Loucy (cell line): ENCODE results near the gene FAM83C.

ENCODE experiments used
- H2AFZ ChIP-seq: fragments of 200-600 bp; sonication (generic); 2 replicates; pipeline ENCODE4 v1.6.0; 2016; ENCODE audit warnings: antibody characterized with exemption, mild to moderate bottlenecking, low read length, moderate library complexity
- H3F3A ChIP-seq: fragments of 200-600 bp; 2 replicates; pipeline ENCODE4 v1.6.0; 2016; ENCODE audit warnings: antibody characterized with exemption, low read depth, mild to moderate bottlenecking
- H3K27me3 ChIP-seq: fragments of 200-600 bp; sonication (generic); 2 replicates; pipeline ENCODE4 v1.6.1; 2014; ENCODE audit warnings: low read length, mild to moderate bottlenecking; ENCODE audit not compliant: insufficient read depth, poor library complexity, severe bottlenecking
- H3K36me3 ChIP-seq: fragments of 200-600 bp; sonication (generic); 2 replicates; pipeline ENCODE4 v1.6.1; 2016; ENCODE audit warnings: low read length; ENCODE audit not compliant: insufficient read depth
- H3K4me1 ChIP-seq: fragments of 200-600 bp; sonication (generic); 2 replicates; pipeline ENCODE4 v1.5.1; 2014; ENCODE audit warnings: low read length, mild to moderate bottlenecking; ENCODE audit not compliant: insufficient read depth, poor library complexity, severe bottlenecking
- H3K4me2 ChIP-seq: fragments of 200-600 bp; sonication (generic); 2 replicates; pipeline ENCODE4 v1.6.0; 2014; ENCODE audit warnings: antibody characterized with exemption, low read length, low read depth, mild to moderate bottlenecking; ENCODE audit not compliant: poor library complexity, severe bottlenecking
- H3K4me3 ChIP-seq: fragments of 200-600 bp; sonication (generic); 2 replicates; pipeline ENCODE4 v1.5.1; 2014; ENCODE audit warnings: low read length, mild to moderate bottlenecking, mixed read lengths; ENCODE audit not compliant: poor library complexity, severe bottlenecking
- H3K79me2 ChIP-seq: fragments of 200-600 bp; sonication (generic); 2 replicates; pipeline ENCODE4 v1.6.1; 2014; ENCODE audit warnings: low read length; ENCODE audit not compliant: insufficient read depth
- H3K9ac ChIP-seq: fragments of 200-600 bp; sonication (generic); 2 replicates; pipeline ENCODE4 v1.6.0; 2014; ENCODE audit warnings: mild to moderate bottlenecking, low read depth, low read length, moderate library complexity; ENCODE audit not compliant: poor library complexity, severe bottlenecking
- H3K9me2 ChIP-seq: fragments of 200-600 bp; sonication (generic); replicated peaks from 2 replicates; pipeline ENCODE4 v1.6.1; 2016; ENCODE audit warnings: low read depth, low read length, mixed read lengths
- H3K9me3 ChIP-seq: fragments of 200-600 bp; sonication (generic); 2 replicates; pipeline ENCODE4 v1.6.1; 2014; ENCODE audit warnings: mild to moderate bottlenecking, antibody characterized with exemption, low read length, low read depth; ENCODE audit not compliant: insufficient read depth
- H4K20me1 ChIP-seq: fragments of 200-600 bp; sonication (generic); 2 replicates; pipeline ENCODE4 v1.6.0; 2014; ENCODE audit warnings: antibody characterized with exemption, low read length, mild to moderate bottlenecking; ENCODE audit not compliant: insufficient read depth, poor library complexity, severe bottlenecking
- EZH2phosphoT487 ChIP-seq: fragments of 200-600 bp; IDR thresholded peaks from 2 replicates; pipeline ENCODE4 v1.6.1; 2018; ENCODE audit warnings: antibody characterized with exemption, mild to moderate bottlenecking, moderate library complexity, borderline replicate concordance
- TF ChIP-seq, protein P1 (sequence below): fragments of 200-600 bp; sonication (generic); conservative IDR thresholded peaks from 2 replicates; pipeline ENCODE4 v1.5.1; 2014; ENCODE audit warnings: mild to moderate bottlenecking, antibody characterized with exemption, low read length

Gene FAM83C

GRCh38 chr20:35240811-35241293 is 51.4 kb downstream of the FAM83C start:
- Histone ChIP-seq H3F3A (no peaks in the 10 kb centered on the region), H3K4me3 (no peak overlapping the region), H3K9me3 (no peaks in the 10 kb centered on the region), H3K79me2 (no peaks in the 10 kb centered on the region), H2AFZ (no peak overlapping the region), H3K4me1 (no peaks in the 10 kb centered on the region), H3K9ac (no peak overlapping the region), H3K4me2 (no peak overlapping the region), H3K9me2 (no peaks in the 10 kb centered on the region), H4K20me1 (no peaks in the 10 kb centered on the region), H3K36me3 (no peaks in the 10 kb centered on the region), H3K27me3 (no peaks in the 10 kb centered on the region)
- TF ChIP-seq, protein P1, sequence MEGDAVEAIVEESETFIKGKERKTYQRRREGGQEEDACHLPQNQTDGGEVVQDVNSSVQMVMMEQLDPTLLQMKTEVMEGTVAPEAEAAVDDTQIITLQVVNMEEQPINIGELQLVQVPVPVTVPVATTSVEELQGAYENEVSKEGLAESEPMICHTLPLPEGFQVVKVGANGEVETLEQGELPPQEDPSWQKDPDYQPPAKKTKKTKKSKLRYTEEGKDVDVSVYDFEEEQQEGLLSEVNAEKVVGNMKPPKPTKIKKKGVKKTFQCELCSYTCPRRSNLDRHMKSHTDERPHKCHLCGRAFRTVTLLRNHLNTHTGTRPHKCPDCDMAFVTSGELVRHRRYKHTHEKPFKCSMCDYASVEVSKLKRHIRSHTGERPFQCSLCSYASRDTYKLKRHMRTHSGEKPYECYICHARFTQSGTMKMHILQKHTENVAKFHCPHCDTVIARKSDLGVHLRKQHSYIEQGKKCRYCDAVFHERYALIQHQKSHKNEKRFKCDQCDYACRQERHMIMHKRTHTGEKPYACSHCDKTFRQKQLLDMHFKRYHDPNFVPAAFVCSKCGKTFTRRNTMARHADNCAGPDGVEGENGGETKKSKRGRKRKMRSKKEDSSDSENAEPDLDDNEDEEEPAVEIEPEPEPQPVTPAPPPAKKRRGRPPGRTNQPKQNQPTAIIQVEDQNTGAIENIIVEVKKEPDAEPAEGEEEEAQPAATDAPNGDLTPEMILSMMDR, result no peak
- TF ChIP-seq EZH2phosphoT487, result no peak

DNA sequence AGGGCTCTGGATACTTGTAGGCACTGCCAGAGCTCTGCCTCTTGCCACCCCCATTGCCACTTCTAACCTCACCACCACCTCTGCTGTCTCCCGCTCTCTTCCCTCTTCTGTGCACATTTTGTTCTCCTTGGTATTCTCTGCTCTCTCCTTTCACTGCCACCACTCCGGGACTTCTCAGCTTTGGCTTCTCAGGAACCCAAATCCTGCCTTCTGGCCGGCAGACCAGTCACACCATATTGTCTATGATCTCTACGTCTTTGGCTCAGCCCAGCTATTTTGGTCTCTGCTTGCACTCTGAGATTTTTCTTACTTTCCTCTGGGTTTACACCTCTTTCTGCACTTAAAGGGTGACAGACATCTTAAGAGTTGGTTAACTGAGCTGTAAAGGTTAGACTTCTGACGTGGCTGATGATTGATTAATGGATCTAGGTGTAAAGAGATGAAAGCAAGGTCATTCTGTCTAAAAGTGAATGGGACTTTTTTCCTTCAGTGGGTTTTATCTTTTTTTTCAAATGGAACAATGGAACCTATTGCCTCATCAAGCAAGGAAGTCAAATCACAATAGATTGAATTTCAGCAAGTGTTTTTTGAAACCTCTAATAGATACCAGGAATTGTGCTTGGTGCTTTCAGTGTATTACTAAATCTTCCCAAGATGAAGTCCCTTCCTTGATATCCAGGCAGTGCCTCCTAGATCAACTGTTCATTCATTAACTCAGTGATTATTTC is 52.0 kb downstream of the FAM83C start:
- Histone ChIP-seq H3F3A (no peaks in the 10 kb centered on the region), H3K4me2 (no peak overlapping the region), H3K79me2 (no peaks in the 10 kb centered on the region), H3K4me1 (no peaks in the 10 kb centered on the region), H3K36me3 (no peaks in the 10 kb centered on the region), H3K9me2 (no peaks in the 10 kb centered on the region), H3K9me3 (no peaks in the 10 kb centered on the region), H2AFZ (no peak overlapping the region), H3K4me3 (no peak overlapping the region), H3K9ac (no peak overlapping the region), H3K27me3 (no peaks in the 10 kb centered on the region), H4K20me1 (no peaks in the 10 kb centered on the region)
- TF ChIP-seq, protein P1, result no peak
- no peak for TF ChIP-seq EZH2phosphoT487

- no peak for TF ChIP-seq EZH2phosphoT487
- TF ChIP-seq, protein P1, result no peak
- Histone ChIP-seq H3K9me2 (no peaks in the 10 kb centered on the region), H3F3A (no peaks in the 10 kb centered on the region), H3K4me1 (no peaks in the 10 kb centered on the region), H3K4me3 (no peak overlapping the region), H3K9me3 (no peaks in the 10 kb centered on the region), H4K20me1 (no peaks in the 10 kb centered on the region), H3K9ac (no peak overlapping the region), H2AFZ (no peak overlapping the region), H3K27me3 (no peaks in the 10 kb centered on the region), H3K79me2 (no peaks in the 10 kb centered on the region), H3K36me3 (no peaks in the 10 kb centered on the region), H3K4me2 (no peak overlapping the region)
These were observed 53.5 kb downstream of the FAM83C start for GRCh38 chr20:35238735-35239134.
